22Rv1 (cell line): ENCODE measurements around the gene CCDC187.

Source experiments
- H3K27ac ChIP-seq: fragments of 450-650 bp; 2 replicates; pipeline ENCODE4 v1.5.1; 2017
- ZFX ChIP-seq: fragments of 450-650 bp; IDR thresholded peaks from 2 replicates; pipeline ENCODE4 v1.6.1; 2017; ENCODE audit warnings: antibody characterized with exemption, borderline replicate concordance
- TF ChIP-seq, protein P1 (sequence below): fragments of 450-650 bp; IDR thresholded peaks from 2 replicates; pipeline ENCODE4 v1.5.1; 2017; ENCODE audit warnings: mild to moderate bottlenecking

Gene CCDC187

DNA sequence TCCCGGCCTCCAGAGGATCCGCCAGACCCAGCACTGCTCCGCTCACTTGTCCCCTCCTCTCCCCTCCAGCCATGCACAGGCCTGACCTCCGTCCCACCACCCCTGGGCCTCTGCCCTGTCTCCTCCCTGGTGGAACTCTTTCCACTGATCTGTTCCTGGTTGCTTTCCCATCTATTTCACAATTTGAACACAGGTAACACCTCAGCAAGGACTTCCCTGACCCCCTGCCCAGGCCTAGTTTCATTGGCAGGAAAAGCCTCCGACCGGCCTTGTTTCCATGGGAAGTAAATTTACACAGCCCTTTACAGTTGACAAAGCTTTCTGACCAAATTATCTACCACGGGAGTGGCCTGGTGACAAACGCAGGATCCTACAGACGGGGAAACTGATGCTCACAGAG lies 73.1 kb downstream of the CCDC187 start:
- H3K27ac ChIP-seq: no peak overlapping the region

DNA sequence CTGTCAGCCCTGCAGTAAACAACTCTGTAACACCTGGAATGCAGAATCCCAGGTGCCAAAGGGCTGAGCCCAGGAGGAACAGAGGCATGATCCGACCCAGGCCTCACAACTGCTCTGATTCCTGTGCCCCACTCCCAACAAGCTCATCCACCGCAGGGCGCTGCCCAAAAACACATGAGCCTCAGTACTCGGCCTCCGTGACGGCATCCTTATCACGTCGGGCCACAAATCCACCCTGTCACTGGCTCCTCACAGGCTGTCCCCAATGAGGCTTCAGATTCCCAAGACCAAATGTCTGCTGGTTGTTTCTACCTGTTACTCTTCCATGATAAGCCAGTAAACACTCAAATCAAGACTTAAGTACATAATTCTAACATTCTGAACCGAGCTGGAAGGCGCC lies 73.5 kb downstream of the CCDC187 start:
- no peak for TF ChIP-seq ZFX
- TF ChIP-seq, protein P1, sequence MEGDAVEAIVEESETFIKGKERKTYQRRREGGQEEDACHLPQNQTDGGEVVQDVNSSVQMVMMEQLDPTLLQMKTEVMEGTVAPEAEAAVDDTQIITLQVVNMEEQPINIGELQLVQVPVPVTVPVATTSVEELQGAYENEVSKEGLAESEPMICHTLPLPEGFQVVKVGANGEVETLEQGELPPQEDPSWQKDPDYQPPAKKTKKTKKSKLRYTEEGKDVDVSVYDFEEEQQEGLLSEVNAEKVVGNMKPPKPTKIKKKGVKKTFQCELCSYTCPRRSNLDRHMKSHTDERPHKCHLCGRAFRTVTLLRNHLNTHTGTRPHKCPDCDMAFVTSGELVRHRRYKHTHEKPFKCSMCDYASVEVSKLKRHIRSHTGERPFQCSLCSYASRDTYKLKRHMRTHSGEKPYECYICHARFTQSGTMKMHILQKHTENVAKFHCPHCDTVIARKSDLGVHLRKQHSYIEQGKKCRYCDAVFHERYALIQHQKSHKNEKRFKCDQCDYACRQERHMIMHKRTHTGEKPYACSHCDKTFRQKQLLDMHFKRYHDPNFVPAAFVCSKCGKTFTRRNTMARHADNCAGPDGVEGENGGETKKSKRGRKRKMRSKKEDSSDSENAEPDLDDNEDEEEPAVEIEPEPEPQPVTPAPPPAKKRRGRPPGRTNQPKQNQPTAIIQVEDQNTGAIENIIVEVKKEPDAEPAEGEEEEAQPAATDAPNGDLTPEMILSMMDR: no peak
- H3K27ac ChIP-seq: no peak overlapping the region

More for the DNA sequence above, 73.1 kb downstream of the CCDC187 start:
- TF ChIP-seq, protein P1: no peak
- no peak for TF ChIP-seq ZFX

DNA sequence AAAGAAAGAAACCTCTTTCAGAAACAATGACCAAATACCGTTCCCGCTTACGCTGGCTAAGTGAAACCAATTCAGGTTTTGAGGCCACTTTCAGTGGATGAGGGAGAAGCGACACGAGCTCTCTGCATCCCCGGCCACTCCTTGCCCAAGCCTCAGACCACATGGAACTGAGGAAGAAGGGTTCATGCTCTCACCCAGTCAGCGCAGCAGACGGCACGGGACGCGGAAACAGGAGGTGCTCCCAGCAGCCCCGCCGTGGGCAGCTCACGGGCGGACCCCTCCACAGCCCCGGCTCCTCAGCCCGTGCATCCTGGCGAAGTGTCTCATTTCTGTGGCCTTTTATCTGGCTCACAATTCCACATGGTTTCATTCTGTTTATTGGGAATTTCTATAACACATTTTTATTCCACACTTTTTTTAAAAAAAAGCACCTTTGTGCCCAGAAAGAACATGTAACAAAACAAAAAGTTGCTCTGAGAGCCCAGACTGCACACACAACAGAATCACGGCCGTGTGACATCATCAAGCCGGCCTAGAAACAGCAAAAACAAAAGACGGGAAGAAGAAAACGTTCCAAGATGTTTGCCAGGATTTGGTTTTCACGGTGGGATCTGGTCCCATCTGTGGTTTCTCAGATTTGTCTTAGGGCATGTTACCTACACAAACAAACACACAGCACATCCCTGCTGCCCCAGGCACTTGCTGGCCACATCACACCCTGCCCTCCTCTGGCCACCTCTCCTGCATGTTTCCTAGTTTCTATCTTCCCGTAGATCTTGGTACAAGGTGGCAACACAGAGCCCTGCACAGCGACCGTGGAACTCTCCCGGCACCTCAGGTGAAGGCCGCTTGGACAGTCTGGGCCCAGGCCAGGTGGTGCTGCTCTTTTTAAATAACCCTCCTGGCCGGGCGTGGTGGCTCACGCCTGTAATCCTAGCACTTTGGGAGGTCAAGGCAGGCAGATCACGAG lies 74.5 kb downstream of the CCDC187 start:
- no peak for TF ChIP-seq ZFX
- TF ChIP-seq, protein P1: no peak
- H3K27ac ChIP-seq: no peak overlapping the region

DNA sequence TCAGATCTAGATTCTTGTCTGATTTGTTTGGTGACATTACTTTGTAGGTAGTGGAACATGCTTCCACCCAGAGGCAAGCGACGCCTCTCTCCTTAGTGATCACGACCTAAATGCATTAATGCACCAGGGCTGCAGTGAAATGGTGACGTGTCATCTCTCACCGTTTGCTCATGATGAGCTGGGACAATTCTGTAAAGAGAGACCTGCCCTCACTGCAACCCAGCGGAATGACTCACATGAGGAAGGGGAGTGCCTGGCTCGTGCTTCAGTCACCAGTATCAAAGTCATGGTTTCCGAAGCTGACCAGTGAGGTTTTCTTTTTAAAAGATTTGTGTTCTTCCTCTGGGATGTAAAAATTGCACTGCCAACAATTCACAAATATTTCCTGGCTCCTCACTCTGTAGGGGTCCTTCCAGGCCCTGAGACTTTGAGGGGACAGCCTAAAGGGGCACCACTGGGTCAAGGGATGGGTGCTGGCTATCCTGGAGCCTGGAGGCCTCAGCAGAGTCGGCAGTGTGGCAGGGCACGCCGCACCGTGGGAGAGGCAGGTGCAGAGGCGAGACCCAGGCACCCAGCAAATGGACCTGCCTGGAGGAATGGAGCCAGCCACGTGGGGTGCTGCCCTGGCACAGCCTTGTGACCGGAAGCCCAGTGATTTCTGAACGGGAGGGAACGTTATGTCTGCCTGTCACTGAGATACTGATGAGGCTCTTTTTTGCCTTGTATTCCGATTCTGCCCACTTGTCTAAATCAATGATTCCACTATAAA lies 75.6 kb downstream of the CCDC187 start:
- H3K27ac ChIP-seq: no peak overlapping the region

DNA sequence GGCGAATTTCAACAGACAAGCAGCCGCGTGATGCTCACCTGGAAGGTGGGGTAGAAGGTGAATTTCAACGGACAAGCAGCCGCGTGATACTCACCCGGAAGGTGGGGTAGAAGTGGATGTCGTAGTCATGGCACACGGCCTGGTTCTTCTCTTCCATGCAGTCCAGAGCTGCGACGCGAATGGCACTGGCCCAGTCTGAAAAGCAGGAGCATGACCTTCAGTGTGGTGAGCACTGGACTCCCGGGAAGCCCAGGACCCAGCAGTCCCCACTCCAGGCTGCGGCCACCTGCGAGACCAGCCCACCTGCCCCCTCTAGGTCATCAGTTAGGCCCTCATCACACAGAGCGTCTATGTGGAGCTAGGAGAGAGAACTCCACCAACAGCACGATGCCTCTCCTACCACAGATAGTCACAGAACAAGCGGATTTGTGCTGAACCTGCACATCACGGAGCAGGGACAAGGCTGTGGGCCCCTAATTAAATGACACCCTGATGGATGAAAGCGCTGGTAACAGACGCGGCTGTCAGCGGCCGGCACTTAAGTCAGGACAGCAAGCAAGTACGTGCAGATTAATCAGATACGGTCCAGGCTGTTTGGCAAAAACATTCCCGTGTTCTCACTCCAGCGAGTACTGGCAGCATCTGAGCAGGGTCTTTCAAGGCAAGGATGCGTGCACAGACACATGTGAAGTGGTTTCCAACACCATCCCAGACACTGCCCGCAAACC lies 77.0 kb downstream of the CCDC187 start:
- no peak overlapping the region for H3K27ac ChIP-seq
- TF ChIP-seq, protein P1: no peak
- no peak for TF ChIP-seq ZFX

More for the DNA sequence above, 75.6 kb downstream of the CCDC187 start:
- TF ChIP-seq, protein P1: no peak
- no peak for TF ChIP-seq ZFX

DNA sequence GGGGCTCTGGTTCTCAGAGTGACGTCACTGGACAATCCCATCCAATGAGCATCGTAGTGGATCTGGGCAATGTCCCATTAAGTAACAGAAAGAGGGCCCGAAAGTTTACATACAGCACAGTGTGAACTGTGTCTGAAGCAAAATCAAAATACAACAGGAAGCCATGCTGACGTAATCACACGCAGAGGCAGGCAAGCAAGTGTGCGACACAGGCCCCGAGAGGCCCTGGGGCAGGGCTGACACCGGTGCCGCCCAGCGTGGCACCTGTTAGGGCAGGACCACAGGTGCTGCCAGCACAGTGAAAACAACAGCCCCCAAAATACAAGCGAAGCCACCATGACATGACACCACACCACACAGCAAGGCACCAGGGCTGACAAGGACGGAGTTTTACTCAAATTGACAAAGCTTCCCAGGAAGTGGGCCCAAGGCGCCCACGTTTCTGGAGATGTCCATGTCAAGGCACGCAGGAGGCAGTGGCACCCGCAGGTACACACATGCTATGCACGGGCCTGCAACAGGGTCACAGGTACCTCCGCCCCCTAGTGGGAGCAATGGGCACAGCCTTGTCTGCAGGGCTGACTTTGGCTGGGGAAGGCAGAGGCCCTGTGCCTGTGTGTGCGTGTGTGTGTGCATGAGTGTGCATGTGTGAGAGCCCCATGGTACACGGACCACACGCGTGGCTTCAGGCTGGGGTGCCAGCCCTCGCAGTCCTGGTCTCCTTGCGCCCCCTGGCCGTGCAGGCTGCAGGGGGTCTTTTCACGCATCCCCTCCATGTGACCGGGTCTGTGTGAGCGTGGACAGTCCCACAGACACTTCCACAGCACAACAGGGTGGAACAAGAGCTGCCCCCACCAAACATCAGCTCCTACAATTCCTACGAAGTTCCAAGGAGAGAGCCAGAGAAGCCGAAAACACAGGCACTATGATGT lies 77.9 kb downstream of the CCDC187 start:
- no peak overlapping the region for H3K27ac ChIP-seq
- TF ChIP-seq, protein P1: peak; percentile 96
- TF ChIP-seq ZFX: no peak
